GM19452 (cell line): Measurements from ENCODE around the gene BLOC1S4.
"Not testable (repeated sequence)": the region's sequence is repeated elsewhere in the genome, so short reads cannot be mapped to it uniquely, and the experiment has no call there.

Source experiments
- ATAC-seq: cut with Tn5 transposase; IDR thresholded peaks from one replicate; pipeline ENCODE4 v1.9.1; 2021; ENCODE audit not compliant: unreplicated experiment

BLOC1S4 gene

DNA sequence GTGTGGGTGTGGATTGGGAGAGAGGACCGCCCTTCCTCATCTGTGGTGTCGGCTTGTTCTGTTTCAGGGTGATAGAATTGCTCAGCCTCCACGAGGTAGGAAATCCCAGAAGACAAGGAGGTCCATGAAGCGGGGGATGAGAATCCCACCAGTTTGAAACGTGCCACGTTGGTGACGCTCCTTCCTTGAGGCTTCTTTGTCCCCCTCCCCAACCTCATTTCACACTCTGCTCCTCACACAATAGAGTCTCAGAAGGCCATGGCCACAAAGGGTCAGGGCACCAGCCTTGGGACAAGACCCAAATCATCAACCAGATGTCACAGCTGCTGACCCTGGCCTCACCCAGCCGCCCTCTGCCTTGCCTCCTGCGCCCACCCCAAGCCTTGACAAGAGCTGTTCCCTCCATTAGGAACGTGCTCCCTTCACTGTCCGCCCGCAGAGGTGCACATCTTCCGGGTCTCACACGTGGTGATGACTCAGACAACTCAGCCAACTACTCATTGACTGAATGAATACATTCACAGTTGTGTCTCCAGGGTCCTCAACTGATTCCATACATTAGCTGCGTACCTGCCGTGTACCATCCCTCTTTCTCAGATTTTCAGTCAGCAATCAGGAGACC is 18.3 kb downstream of the BLOC1S4 start:
- ATAC-seq, result no peak

DNA sequence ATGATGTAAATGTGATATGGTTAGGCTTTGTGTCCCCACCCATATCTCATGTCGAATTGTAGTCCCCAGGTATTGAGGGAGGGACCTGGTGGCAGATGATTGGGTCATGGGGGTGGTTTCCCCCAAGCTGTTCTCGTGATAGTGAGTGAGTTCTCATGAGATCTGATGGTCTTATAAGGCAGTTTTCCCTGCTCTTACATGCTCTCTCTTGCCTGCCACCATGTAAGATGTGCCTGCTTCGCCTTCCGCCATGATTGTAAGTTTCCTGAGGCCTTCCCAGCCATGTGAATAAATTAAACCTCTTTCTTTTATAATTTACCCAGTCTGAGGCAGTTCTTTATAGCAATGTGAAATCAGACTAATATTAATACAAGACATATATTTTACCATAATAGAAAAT is 23.9 kb downstream of the BLOC1S4 start:
- no peak for ATAC-seq

DNA sequence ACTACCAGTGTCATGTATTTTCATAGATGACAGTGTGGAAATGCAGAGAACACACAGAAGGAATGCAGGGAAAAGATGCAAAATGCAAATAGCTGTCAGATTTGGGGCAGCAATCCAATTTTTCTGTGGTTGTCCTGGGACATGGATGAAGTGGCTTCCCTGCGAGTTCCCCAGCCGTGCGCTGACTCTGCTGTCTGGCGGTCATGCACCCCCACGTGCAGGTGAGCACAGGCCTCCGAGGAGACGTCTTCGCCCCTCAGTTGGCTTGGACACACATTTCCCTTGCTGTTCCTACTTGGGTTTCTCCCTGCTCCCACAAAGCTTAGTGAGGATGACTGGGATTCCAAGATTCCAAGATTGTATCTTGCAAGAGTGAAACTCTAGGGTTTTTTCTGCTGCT is 24.4 kb downstream of the BLOC1S4 start:
- ATAC-seq, result no peak

DNA sequence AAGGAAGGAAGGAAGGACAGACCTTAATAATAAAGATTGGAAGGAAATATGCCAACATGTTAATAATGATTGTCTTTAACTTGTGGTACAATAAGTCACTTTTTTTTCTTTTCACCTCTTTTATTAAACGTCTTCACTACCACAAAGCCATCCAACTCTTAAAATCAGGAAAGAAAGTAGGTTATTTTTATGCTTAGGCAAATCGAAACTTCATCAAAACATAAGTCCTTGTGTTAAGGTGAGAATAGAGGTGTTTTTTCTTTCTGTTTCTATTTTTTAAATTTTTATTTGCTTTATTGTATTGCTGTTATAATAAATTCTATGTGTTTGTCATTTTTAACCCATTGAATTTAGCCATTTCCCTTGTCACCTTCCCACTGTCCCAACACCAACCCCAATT is 26.5 kb downstream of the BLOC1S4 start:
- no peak for ATAC-seq

DNA sequence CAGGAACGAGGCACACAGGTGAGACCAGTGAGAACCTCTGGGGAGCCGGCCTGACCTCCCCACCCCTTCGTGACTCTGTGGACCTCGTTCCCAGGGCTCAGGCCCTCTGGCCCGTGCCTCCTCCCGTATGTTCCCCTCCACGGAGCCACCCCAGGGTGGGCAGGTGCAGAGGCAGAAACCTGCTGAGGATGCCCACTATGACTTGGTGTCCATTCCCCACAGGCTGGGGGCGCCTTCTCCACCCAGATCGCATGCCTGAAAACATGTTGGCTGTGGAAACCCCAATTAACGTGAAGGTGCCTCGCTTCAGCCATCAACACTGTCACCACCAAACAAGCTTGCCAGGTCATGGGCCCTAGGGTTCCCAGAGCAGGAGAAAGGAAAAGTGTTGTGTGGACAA is 27.0 kb downstream of the BLOC1S4 start:
- ATAC-seq, result no peak

DNA sequence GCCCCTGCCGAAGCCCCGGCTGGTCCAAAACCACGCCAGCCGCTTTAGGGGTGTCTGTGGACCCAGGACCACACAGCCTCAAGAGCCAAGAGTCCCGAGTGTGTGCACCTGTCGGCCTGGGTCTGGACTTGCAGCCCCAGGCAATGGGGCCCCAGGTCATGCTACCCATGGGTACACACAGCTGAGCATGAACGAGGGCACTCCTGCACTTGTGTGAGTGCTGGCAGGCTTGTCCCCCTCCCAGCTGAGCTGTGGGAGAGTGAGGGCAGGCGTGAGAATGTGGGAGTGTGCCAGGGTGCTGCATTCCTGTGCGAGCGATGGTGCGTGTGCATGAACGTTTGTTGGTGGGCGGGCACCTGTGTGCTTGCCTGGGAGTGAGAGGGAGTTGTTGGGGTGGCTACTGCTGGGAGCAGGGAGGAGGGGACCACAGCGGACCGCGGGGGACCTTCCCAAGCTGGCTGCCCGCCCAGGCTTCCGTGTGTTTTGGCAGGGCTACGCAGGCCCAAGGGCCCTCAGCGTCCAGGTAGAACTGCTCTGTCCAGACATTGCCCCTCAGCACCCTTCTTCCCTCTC is 30.8 kb downstream of the BLOC1S4 start:
- no peak for ATAC-seq

DNA sequence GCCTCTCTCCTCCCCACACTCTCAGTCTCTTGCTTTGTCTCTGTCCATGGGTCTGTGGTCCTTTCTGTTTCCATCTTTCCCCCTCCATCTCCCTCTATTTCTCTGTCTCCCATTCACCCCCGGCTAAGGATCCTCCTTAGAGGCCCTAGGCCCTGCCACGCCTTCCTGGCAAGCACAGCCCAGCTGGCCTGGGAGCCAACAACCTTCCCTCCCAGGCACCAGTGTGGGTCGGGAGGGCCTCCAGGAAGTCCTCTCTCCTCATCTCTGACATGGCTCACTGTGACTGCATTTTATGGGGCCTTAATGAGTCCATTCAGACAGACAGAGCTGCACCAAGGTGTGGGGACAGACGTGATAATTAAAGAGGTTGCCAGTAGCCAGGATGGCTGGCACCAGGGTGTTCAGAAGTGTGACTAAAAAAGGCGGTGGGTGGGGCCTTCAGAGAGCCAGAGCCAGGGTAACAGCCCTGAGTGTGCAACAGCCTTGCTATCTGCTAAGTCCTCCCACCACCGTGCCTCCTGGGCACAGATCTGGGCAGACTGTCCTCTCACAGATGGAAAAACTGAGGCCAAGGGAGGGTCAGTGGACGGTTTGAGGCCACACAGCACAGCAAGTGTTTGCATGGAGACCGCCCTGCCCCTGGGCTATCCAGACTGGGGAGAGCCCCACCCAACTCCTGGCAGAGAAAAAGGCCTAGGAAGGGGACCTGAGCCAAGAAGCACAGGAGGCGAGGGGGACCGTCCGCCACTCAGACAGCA is 31.5 kb downstream of the BLOC1S4 start:
- no peak for ATAC-seq

DNA sequence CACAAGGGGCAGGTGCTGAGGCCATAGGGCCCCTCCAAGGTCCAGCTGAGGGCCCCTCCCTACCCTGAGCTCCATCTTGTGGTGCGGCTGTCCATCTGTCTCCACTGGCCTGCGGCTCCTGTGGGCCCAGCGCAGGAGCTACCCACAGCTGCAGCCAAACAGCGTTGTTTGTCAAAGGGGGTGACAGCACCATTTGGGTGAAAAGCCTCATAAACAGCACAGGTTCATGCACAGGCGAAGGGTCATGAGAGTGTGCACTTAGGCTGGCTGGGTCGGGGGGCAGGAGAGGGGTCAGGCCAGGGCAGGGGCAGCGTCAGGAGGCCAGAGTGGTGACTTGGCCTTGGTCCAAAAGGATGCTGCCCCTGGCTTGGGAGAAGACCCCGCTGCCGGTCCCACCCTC is 32.3 kb downstream of the BLOC1S4 start:
- no peak for ATAC-seq

DNA sequence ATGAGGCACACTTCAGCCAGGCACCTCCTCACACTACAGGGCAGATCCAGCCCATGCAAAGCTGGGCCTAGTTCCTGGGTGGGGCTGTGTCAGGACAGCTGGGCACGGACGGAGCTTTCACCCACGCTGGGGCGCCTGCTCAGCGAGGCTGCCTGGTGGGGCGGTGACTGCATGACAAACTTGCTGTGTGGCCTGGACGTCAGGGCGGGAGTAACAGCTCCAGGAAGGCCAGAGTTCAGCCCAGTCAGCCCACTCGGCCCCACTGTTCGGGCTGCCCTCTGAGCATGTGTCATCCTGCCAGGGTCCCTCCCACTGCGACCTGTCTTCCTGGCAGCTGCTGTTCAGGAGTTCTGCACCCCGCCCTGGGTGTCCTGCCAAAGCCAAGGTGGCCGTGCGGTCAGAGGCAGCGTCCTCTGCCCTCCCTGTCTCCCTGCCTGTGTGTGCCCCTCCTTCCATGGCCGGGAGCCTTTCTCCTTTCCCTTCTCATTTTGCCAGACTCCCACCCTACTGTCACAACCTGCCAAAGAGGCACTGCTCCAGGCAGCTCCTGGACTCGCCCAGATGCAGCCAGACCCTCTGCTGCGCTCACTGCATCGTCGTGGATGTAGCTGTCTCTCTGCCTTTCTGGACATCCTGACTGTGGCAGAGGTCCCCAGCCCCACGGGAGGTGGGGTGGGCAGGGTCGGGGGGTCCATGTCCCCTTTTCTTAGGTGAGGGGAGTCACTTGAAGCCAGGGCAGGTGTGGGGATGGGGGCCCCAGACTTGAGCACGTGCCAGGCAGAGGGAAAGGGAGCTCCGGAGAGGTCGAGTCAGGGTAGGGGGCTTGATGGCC is 33.6 kb downstream of the BLOC1S4 start:
- no peak for ATAC-seq

DNA sequence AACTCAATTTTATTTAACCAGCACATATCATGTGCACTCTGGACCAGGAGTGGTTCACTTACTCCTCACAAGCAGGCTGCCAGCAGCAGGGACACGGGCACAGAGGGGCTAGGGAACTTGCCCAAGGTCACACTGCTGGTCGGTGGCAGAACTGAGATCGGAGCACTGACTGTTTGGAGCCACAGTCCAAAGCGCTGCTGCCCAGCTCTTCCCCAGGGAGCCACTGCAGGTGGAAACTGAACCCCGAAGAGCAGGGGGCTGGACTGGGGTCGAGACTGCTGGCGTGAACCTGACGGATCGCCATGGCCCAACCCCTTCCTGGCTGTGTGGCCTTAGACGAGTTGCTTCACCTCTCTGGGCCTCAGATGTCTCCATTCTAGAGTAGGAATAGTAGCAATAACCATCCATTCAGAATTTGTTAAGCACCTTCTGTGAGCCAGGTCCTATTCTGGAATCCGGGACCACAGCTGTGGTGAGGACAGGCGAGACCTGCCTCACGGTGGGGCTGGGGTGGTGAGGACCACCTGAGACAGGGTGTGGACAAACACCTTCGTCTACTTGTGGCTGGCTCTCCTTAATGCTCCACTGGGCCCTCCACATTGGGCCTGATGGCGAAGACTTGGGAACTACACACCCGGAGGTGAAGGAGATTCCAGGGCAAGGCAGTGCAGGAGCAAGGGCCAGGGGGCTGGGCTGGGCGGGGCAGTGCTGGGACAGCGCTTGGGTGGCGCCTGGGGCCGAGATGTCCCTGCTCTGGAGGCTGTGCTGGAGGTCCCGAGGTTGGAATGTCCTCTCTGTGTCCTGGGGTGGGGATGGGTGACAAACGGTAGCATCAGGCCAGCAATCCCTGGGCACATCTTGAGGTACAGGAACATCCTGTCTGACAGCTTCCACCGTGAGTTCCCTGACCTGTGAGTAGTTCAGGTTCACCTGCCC is 34.6 kb downstream of the BLOC1S4 start:
- ATAC-seq, result no peak

DNA sequence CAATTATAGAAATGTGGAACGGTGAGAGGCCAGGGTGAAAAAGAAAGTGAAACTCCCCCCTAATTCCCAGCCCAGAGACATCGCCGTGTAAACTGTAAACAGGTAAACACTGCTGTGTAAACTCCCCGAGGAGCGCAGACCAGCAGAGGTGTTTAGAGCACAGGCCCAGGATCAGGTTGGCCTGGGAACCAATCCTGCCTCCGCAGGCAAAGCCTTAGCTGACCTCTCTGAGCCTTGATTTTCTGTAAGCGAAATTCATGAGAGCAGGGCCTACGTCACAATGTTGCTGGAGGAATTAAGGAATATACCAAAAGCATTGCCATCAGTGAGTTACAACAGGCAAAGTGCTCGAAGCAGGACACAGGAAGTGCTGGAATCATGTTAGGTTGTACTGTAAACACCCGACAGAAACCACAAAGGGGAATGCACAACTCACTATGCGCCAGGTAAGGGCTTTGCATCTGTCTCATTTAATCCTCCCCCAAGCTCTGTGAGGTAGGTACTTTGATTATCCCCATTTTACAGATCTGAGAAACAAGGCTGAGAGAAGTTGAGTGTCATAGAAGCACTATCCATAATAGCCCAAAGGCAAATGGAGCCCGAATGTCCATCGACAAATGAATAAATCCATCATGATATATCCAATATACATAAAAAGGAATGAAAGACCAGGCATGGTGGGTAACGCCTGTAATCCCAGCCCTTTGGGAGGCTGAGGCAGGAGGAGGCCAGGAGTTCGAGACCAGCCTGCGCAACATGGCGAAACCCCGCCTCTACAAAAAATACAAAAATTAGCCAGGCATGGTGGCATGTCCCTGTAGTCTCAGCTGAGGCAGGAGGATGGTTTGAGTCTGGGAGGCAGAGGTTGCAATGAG is 35.9 kb downstream of the BLOC1S4 start:
- no peak for ATAC-seq

DNA sequence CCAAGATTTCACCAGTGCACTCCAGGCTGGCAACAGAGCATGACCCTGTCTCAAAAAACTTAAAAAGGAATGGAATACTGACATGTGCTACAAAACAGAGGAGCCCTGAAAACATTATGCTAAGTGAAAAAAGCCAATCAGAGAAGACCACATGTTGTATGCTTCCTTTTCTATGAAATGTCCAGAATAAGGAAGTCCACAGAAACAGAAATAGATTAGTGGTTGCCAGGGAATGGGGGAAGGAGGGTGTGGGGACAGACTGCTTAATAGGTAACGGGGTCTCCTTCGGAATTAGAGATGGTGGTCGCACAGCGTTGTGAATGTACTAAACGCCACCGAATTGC is 36.5 kb downstream of the BLOC1S4 start:
- no peak for ATAC-seq

DNA sequence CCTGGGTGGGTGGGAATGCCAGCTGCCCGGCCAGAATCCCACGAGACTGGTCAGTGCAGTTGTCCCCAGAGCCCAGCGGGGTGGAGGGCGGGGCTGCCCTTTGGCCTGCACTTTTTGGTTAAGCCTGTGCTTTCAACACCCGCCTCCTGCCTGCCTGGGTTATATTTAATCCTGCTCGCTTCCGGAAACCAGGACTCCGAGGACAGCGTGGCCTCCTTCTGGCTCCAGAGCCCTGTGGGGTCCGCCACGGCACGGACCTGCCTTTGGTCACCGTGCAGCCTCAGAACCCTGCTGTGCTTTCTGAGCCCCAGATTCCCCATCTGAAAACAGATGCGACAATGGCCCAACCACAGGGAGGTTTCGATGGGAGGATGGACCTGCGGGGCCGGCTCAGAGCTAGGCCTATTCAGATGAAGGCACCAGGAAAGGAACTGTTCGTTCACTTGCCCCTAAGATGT is 37.2 kb downstream of the BLOC1S4 start:
- ATAC-seq, result no peak

DNA sequence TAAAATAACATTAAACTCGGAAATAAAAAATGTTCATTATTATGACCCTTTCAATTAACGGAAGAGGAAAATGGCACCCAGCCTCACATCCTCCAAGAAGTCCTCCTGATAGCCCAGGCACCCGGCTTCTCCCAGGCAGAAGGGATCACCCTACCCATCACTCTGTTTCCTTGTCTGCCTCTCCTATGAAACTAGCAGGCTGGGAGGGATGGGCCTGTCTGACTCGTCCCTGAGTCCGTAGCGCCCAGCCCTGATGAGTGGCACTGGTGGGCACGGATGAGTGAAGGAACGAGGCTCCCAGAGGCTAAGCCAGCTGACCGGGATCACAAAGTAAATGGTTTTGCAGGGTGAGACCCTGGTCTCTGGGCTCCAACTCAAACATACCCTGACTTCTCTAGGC is 37.9 kb downstream of the BLOC1S4 start:
- ATAC-seq, result no peak

DNA sequence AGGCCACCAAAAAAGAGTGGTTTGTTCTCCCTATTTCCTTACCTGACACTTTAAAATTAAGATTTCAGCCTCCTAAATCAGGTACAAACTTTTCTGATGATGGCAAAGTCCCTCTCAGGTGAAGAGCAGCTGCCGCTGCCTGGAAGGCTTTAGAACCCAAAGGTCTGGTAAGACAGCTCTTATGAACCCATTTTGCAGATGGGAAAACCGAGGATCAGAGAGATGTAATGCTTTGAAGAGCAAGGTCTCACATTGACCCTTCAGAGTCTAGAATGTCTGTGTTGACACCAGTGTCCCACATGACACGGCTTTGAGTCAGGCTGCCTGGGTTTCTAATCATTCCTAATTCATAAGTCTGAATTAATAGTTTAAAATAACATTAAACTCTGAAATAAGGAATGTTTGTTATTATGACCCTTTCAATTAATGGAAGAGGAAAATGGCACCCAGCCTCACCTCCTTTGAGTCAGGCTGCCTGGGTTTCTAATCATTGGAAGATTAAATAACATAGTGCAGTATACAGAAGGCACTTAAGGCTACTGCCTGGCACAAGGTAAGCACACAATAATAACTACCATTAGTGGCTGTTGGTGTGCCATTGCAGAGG is 38.6 kb downstream of the BLOC1S4 start:
- ATAC-seq, result no peak

DNA sequence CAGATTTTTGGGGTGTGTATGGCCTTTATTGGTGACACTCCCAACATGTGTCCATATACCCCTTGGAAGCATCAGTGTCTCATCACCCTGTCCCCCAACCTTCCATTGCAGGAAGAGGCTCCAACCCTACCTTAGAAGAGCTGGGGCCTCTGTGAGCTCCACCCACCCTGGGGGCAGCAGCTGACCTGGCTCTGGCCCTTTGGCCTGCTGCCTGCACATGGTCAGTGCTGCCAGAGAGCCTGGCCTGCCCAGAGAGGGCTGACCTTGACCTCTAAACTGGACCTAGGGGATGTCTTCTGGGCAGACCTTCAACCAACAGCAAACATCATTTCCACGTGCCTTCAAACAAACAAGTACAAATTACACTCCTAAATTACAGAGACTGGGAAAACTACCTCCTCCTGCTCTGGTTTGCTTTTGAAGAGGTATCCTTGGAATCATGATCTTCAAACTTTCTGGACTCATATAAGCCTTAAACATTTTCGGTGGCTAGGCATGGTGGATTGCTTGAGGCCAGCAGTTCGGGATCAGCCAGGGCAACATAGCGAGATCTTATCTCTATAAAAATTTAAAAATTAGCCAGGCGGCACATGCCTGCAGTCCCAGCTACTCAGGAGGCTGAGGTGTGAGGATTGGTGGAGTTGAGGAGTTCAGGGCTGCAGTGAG is 39.2 kb downstream of the BLOC1S4 start:
- ATAC-seq, result no peak

DNA sequence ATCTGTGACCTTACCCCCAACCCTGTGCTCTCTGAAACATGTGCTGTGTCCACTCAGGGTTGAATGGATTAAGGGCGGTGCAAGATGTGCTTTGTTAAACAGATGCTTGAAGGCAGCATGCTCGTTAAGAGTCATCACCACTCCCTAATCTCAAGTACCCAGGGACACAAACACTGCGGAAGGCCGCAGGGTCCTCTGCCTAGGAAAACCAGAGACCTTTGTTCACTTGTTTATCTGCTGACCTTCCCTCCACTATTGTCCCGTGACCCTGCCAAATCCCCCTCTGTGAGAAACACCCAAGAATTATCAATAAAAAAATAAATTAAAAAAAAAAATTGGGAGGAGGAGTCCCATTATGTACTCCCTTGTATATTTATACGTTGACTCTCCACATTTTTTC is 40.4 kb downstream of the BLOC1S4 start:
- not testable (repeated sequence) for ATAC-seq

DNA sequence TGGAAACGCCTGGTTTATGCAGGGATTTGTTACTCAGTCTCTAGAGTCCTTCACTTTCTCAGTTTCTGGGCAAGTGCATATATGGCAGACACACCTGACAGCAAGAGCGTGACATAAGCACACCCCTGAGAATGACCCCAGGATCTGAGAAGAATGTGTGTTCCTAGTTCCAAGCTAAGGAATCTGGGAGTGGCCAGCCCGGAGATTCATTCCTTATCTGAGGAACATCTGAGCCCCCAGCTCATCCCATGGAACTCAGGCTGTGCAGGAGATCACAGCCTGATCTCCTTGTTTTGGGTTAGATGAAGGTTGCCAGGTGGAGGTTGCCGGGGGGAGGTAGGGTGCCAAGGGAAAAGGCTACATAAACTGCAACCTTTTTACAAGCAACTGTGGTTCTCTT is 42.8 kb downstream of the BLOC1S4 start:
- no peak for ATAC-seq

DNA sequence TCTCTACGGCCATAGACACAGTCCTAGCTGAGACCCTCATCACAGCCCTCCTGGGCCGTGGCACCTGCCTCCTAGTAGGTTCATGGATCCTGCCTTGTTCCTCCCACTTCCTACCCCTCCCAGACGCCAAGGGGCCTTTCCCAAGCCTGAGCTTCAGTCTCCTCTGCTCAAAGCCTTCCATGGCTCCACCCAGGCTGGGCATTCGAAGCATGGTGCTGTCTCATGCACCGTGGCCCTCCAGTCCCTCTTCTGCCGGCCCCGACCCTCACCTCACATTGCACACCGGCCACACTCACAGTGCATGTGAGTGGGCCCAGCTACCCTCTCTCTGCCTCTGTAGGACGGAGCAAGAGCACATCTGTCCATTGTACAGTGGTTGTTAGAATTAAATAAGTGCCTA is 44.9 kb downstream of the BLOC1S4 start:
- no peak for ATAC-seq
